ENCODE results near the gene CYP11A1. TPM values are rescaled to one million over a fixed set of nuclear protein-coding genes. Genes with fewer than 3 reads are reported as not detected.

Gene CYP11A1
- total RNA-seq, 4 donors from 2014 or later, result 0.47 to 1.4 (median 0.53) TPM; not detected in 1

GRCh38 chr15:74345051-74345450, 22.4 kb downstream of the CYP11A1 start:
- no peaks in the 10 kb centered on the region for H3K4me1 ChIP-seq
- no peaks in the 10 kb centered on the region for H3K27me3 ChIP-seq
- 88% methylated on average over 7 of the region's 10 CpGs for WGBS
- no peak overlapping the region for H3K4me3 ChIP-seq
- DNase-seq (ENCODE audit: low spot score in 2 of 2), result no peak
- H3K36me3 ChIP-seq, result no peaks in the 10 kb centered on the region
- H3K9me3 ChIP-seq, result no peaks in the 10 kb centered on the region
- TF ChIP-seq POLR2AphosphoS5 (IDR thresholded peaks at IDR 0.05) (no peak), POLR2A (IDR thresholded peaks at IDR 0.05) (no peak), EP300 (IDR thresholded peaks at IDR 0.05) (no peak)
- TF ChIP-seq, protein P1, sequence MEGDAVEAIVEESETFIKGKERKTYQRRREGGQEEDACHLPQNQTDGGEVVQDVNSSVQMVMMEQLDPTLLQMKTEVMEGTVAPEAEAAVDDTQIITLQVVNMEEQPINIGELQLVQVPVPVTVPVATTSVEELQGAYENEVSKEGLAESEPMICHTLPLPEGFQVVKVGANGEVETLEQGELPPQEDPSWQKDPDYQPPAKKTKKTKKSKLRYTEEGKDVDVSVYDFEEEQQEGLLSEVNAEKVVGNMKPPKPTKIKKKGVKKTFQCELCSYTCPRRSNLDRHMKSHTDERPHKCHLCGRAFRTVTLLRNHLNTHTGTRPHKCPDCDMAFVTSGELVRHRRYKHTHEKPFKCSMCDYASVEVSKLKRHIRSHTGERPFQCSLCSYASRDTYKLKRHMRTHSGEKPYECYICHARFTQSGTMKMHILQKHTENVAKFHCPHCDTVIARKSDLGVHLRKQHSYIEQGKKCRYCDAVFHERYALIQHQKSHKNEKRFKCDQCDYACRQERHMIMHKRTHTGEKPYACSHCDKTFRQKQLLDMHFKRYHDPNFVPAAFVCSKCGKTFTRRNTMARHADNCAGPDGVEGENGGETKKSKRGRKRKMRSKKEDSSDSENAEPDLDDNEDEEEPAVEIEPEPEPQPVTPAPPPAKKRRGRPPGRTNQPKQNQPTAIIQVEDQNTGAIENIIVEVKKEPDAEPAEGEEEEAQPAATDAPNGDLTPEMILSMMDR (IDR thresholded peaks at IDR 0.05), result no peak
- H3K27ac ChIP-seq, result no peak overlapping the region

- Histone ChIP-seq H3K36me3 (no peaks in the 10 kb centered on the region), H3K27me3 (no peaks in the 10 kb centered on the region), H3K27ac (no peak overlapping the region), H3K4me3 (no peak overlapping the region), H3K4me1 (no peaks in the 10 kb centered on the region), H3K9me3 (no peaks in the 10 kb centered on the region)
- DNase-seq (ENCODE audit: low spot score in 2 of 2), result no peak
- TF ChIP-seq, protein P1 (IDR thresholded peaks at IDR 0.05), result no peak
- 96% methylated on average over 8 of the region's 8 CpGs for WGBS
Observed at GRCh38 chr15:74343797-74344127, 23.7 kb downstream of the CYP11A1 start.

GRCh38 chr15:74343127-74343796, 24.2 kb downstream of the CYP11A1 start:
- no peak for TF ChIP-seq POLR2AphosphoS5 (IDR thresholded peaks at IDR 0.05)
- TF ChIP-seq, protein P1 (IDR thresholded peaks at IDR 0.05), result no peak
- TF ChIP-seq EP300 (IDR thresholded peaks at IDR 0.05), result no peak
- no peak for TF ChIP-seq POLR2A (IDR thresholded peaks at IDR 0.05)
- WGBS, result 96% methylated on average over 14 of the region's 14 CpGs
- no peaks in the 10 kb centered on the region for H3K27me3 ChIP-seq
- no peak overlapping the region for H3K27ac ChIP-seq
- DNase-seq (ENCODE audit: low spot score in 2 of 2), result no peak
- H3K4me3 ChIP-seq, result no peak overlapping the region
- H3K36me3 ChIP-seq, result no peaks in the 10 kb centered on the region
- no peaks in the 10 kb centered on the region for H3K9me3 ChIP-seq
- H3K4me1 ChIP-seq, result no peaks in the 10 kb centered on the region

GRCh38 chr15:74340150-74340549, 27.3 kb downstream of the CYP11A1 start:
- no peaks in the 10 kb centered on the region for H3K27me3 ChIP-seq
- no peaks in the 10 kb centered on the region for H3K9me3 ChIP-seq
- peak in 1 of 2 donors; percentile 53 for DNase-seq (ENCODE audit: low spot score in 2 of 2)
- H3K4me1 ChIP-seq, result no peaks in the 10 kb centered on the region
- no peaks in the 10 kb centered on the region for H3K36me3 ChIP-seq
- no peak overlapping the region for H3K4me3 ChIP-seq
- H3K27ac ChIP-seq, result no peak overlapping the region
- no peak for TF ChIP-seq POLR2AphosphoS5 (IDR thresholded peaks at IDR 0.05)
- TF ChIP-seq, protein P1 (IDR thresholded peaks at IDR 0.05), result no peak
- 24% methylated on average over 4 of the region's 4 CpGs for WGBS

- no peak for DNase-seq (ENCODE audit: low spot score in 2 of 2)
- no peaks in the 10 kb centered on the region for H3K4me1 ChIP-seq
- H3K36me3 ChIP-seq, result no peaks in the 10 kb centered on the region
- no peaks in the 10 kb centered on the region for H3K9me3 ChIP-seq
- no peak overlapping the region for H3K4me3 ChIP-seq
- TF ChIP-seq EP300 (IDR thresholded peaks at IDR 0.05) (no peak), POLR2AphosphoS5 (IDR thresholded peaks at IDR 0.05) (no peak), POLR2A (IDR thresholded peaks at IDR 0.05) (no peak)
- TF ChIP-seq, protein P1 (IDR thresholded peaks at IDR 0.05), result no peak
- no peak overlapping the region for H3K27ac ChIP-seq
- WGBS, result 96% methylated on average over 9 of the region's 9 CpGs
- no peaks in the 10 kb centered on the region for H3K27me3 ChIP-seq
Observed at GRCh38 chr15:74339371-74339770, 28.1 kb downstream of the CYP11A1 start.

All from suprapubic skin (tissue), 4 donors.